Effector memory CD4-positive, alpha-beta T cell (primary cell): ENCODE measurements around the gene PDGFC.

Experiments
- DNase-seq, 3 donors: peaks; one replicate each; pipeline ENCODE4 v3.0.0-alpha.2; 2020
- H3K27ac ChIP-seq: 2 replicates; pipeline ENCODE4 v1.7.0; 2013; ENCODE audit warnings: mild to moderate bottlenecking, low read length, moderate library complexity; ENCODE audit not compliant: insufficient read depth, poor library complexity, severe bottlenecking
- H3K27me3 ChIP-seq: replicated peaks from 2 replicates; pipeline ENCODE4 v1.7.0; 2013; ENCODE audit warnings: mild to moderate bottlenecking, low read length; ENCODE audit not compliant: insufficient read depth, control insufficient read depth, poor library complexity, severe bottlenecking
- H3K36me3 ChIP-seq: 2 replicates; pipeline ENCODE4 v1.7.0; 2013; ENCODE audit warnings: mild to moderate bottlenecking, low read length, moderate library complexity; ENCODE audit not compliant: control insufficient read depth, insufficient read depth
- H3K4me1 ChIP-seq: 2 replicates; pipeline ENCODE4 v1.7.0; 2013; ENCODE audit warnings: low read length, mild to moderate bottlenecking; ENCODE audit not compliant: control insufficient read depth, insufficient read depth, poor library complexity, severe bottlenecking
- H3K4me3 ChIP-seq: 2 replicates; pipeline ENCODE4 v1.7.0; 2013; ENCODE audit warnings: low read length, low read depth, mild to moderate bottlenecking; ENCODE audit not compliant: insufficient read depth, poor library complexity, severe bottlenecking
- H3K9me3 ChIP-seq: 2 replicates; pipeline ENCODE4 v1.7.0; 2013; ENCODE audit warnings: mild to moderate bottlenecking, low read length, moderate library complexity; ENCODE audit not compliant: control insufficient read depth

Gene PDGFC

DNA sequence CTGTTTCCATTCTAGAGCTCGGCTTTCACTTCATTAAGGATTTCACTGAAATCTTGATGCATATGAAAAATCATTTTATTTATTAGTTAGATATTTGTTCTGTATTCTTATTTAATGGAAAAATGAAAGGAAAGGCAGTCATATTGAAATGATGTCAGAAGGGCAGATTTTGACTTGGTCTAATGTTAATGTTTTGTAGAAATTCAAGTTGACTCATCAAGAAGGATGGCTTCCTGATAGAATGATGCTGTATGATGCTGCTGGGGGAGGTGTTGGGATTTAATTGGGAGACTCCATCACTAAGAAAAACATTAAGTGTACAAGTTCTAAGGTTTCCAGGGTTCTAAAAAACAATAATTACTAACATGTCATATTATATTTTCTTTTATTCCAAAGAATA lies 204.8 kb downstream of the PDGFC start:
- H3K27ac ChIP-seq: no peak overlapping the region
- no peaks in the 10 kb centered on the region for H3K36me3 ChIP-seq
- DNase-seq: no peak
- H3K9me3 ChIP-seq: no peaks in the 10 kb centered on the region
- H3K4me1 ChIP-seq: no peaks in the 10 kb centered on the region
- no peak overlapping the region for H3K4me3 ChIP-seq
- no peaks in the 10 kb centered on the region for H3K27me3 ChIP-seq

GRCh38 chr4:156765277-156765676 lies 206.3 kb downstream of the PDGFC start:
- H3K36me3 ChIP-seq: no peaks in the 10 kb centered on the region
- no peaks in the 10 kb centered on the region for H3K4me1 ChIP-seq
- H3K9me3 ChIP-seq: no peaks in the 10 kb centered on the region
- H3K27ac ChIP-seq: no peak overlapping the region
- H3K27me3 ChIP-seq: no peaks in the 10 kb centered on the region
- DNase-seq: no peak
- no peak overlapping the region for H3K4me3 ChIP-seq

- Histone ChIP-seq H3K4me3 (no peak overlapping the region), H3K4me1 (no peaks in the 10 kb centered on the region), H3K27ac (no peak overlapping the region), H3K36me3 (no peaks in the 10 kb centered on the region), H3K9me3 (no peaks in the 10 kb centered on the region), H3K27me3 (no peaks in the 10 kb centered on the region)
- DNase-seq: no peak
These were observed 206.8 kb downstream of the PDGFC start for GRCh38 chr4:156764846-156765245.

DNA sequence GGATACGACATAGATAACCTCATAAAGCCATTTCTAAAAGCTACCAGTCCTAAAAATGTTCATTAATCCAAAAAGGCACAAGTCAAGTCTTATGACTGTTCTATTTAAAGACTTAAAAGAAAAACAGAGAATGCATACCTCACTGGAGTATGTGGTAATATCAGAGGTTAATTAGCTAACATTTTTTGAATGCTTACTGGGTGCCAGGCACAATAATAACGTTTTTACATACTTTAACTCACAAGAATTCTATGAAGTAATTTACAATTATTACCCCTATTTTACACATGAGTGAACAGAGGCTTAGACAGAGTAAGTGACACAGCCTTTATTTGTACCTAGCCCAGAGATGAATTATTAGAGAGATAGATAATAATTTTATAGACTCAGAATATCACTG lies 207.5 kb downstream of the PDGFC start:
- Histone ChIP-seq H3K27me3 (no peaks in the 10 kb centered on the region), H3K36me3 (no peaks in the 10 kb centered on the region), H3K9me3 (no peaks in the 10 kb centered on the region), H3K27ac (no peak overlapping the region), H3K4me1 (no peaks in the 10 kb centered on the region), H3K4me3 (no peak overlapping the region)
- DNase-seq: no peak

DNA sequence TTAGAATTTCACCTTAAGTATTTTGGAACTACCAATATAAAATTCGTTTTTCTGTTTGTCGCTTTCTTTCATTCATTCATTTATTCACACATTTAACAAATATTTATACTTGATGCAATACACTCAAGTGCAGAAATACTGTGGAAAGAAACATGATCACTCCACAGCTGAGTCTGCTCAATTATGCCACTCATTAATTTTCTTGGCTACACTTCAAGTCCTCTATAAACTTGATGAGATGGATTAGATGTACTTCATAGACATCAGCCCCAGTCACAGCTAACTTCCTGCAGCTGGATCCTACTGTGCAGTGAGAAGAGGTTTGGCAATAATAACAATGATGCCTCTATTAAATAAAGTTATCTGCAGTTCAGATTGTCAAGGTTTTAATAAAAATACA lies 208.1 kb downstream of the PDGFC start:
- Histone ChIP-seq H3K4me1 (no peaks in the 10 kb centered on the region), H3K27me3 (no peaks in the 10 kb centered on the region), H3K36me3 (no peaks in the 10 kb centered on the region), H3K9me3 (no peaks in the 10 kb centered on the region), H3K27ac (no peak overlapping the region), H3K4me3 (no peak overlapping the region)
- no peak for DNase-seq

DNA sequence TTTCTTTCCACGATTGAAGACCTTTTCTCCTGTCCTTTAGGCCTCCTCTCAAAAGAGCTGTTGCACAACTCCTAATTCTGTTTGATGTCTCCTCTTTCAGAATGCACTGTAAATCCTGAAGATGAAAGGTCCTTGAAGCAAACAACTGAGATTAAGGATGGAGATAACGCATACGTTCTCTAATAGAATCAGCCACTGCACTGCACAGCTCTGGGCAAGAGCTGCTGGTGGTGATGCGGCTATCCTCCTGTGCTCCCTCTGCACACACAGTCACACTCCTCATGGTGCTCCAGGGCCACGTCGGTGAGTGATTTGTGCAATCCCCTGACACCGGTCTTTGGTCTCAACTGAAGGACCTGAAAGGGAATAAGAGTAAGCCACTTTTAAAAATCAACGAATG lies 208.7 kb downstream of the PDGFC start:
- no peaks in the 10 kb centered on the region for H3K36me3 ChIP-seq
- H3K4me3 ChIP-seq: no peak overlapping the region
- H3K4me1 ChIP-seq: no peaks in the 10 kb centered on the region
- no peaks in the 10 kb centered on the region for H3K27me3 ChIP-seq
- no peaks in the 10 kb centered on the region for H3K9me3 ChIP-seq
- H3K27ac ChIP-seq: no peak overlapping the region
- DNase-seq: no peak

GRCh38 chr4:156756118-156756517 lies 215.5 kb downstream of the PDGFC start:
- Histone ChIP-seq H3K4me1 (no peaks in the 10 kb centered on the region), H3K9me3 (peaks cover 4% of the 10 kb centered on the region), H3K27ac (no peak overlapping the region), H3K36me3 (no peaks in the 10 kb centered on the region), H3K4me3 (no peak overlapping the region), H3K27me3 (no peaks in the 10 kb centered on the region)
- no peak for DNase-seq

DNA sequence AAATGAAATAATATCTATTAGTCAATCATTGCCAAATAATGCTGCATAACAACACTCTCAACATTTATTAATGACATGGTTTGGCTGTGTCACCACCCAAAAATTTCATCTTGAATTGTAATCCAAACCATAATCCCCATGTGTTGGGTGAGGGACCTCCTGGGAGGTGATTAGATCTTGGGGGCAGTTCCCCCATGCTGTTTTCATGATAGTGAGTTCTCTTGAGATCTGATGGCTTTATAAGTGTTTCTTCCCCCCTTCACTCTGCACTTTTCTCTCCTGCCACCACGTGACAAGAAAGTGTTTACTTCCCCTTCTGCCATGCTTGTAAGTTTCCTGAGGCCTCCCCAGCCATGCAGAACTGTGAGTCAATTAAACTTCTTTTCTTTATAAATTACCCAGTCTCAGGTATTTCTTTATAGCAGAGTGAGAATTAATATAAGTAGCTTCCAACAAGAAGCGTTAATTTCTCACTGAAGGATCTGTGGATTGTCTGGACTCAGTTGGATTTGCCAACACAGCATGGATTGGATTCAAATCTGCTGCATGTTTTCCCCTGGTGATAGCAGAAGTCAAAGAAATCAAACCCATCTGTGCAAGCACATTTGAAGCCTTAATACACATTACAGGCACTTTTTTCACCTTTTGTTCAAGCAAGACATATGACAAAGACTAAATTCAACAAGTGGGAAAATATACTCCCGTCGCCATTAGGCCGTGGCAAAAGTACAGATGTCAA lies 216.6 kb downstream of the PDGFC start:
- H3K36me3 ChIP-seq: no peaks in the 10 kb centered on the region
- peaks cover 4% of the 10 kb centered on the region for H3K9me3 ChIP-seq
- H3K4me3 ChIP-seq: no peak overlapping the region
- no peaks in the 10 kb centered on the region for H3K4me1 ChIP-seq
- H3K27ac ChIP-seq: no peak overlapping the region
- DNase-seq: no peak
- H3K27me3 ChIP-seq: no peaks in the 10 kb centered on the region

DNA sequence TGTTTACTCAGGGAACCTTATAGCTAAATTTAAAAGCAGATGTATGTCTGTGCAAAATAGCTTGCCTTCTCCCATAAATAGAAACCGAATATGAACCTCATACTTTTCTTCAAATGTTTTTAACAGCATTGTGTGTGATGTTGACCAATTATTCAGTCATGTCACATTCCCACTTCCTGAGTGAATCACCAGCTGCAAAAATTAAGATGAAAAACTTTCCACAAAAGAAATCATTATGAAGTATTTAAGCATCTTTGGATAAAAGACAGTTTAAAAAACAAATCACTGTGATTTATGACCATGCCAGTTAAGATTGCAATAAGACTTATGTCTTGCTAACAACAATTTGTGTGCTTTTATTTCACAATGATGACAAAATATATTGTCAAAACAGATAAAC lies 220.1 kb downstream of the PDGFC start:
- no peak overlapping the region for H3K27ac ChIP-seq
- peaks cover 4% of the 10 kb centered on the region for H3K9me3 ChIP-seq
- H3K4me1 ChIP-seq: no peaks in the 10 kb centered on the region
- DNase-seq: no peak
- H3K27me3 ChIP-seq: no peaks in the 10 kb centered on the region
- no peak overlapping the region for H3K4me3 ChIP-seq
- no peaks in the 10 kb centered on the region for H3K36me3 ChIP-seq

DNA sequence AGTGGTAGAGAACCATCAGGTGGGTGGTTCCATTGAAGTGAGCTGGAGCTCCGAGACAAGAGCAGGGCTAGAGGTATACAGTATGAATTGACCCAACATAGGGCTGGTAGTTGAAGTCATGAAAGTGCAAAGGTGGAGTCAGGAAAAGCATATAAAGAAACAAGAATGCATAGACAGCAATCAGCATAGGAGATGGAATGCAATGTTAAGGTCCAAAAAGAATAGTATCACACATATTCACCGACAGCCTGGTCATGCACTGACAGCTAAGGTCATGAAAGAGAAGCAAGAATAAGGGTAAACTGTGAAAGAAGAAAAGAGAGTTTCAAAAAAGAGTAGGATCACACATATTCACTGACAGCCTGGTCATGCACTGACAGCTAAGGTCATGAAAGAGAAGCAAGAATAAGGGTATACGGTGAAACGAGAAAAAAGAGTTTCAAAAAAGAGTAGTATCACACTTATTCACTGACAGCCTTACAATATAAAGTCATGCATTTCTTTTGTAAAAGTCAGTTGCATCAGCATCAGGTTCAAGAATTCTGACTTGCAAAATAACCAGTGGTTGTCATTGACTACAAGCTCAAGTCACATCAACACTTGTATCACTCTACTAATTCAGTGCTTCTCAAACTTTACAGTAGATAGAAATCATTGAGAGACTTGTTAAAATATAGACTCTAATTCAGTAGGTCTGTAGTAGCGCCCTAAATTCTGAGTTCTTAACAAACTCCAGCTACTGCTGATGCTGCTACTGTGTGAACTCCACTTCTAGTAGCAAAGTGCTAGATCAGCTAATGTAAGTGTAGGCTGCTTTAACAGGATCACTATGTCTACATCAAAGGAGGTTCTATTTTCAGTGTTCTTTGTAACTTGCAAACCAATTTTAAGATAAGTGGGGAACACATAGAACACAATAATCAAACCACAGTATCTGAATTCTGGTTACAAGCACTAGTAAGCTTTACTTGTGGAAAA lies 221.9 kb downstream of the PDGFC start:
- DNase-seq: no peak
- H3K36me3 ChIP-seq: no peaks in the 10 kb centered on the region
- H3K27ac ChIP-seq: no peak overlapping the region
- H3K4me3 ChIP-seq: no peak overlapping the region
- H3K27me3 ChIP-seq: no peaks in the 10 kb centered on the region
- H3K4me1 ChIP-seq: no peaks in the 10 kb centered on the region
- H3K9me3 ChIP-seq: no peaks in the 10 kb centered on the region
